Activated CD8-positive, alpha-beta T cell treated with anti-CD3 and anti-CD28 coated beads for 36 hours (primary cell): ENCODE data around the gene KSR2. TPM values are rescaled to one million over a fixed set of nuclear protein-coding genes. Genes with fewer than 3 reads are reported as not detected.

Experiments used
- ATAC-seq: fragments of 200-7000 bp; cut with Tn5 transposase; one replicate; pipeline ENCODE4 v1.10.0; 2021; ENCODE audit warnings: mild to moderate bottlenecking, moderate library complexity
- CTCF ChIA-PET: fragments of 350-600 bp; sonication (Branson Sonifier 250); formaldehyde crosslinking; loops from one replicate; lab custom pipeline; 2021; ENCODE audit warnings: antibody characterized with exemption; lab: Charles Lee
- POLR2A ChIA-PET: fragments of 350-600 bp; sonication (Branson Sonifier 250); formaldehyde crosslinking; loops from one replicate; lab custom pipeline; 2021; ENCODE audit warnings: antibody characterized with exemption; lab: Charles Lee
- DNase-seq: peaks from one replicate; pipeline ENCODE4 v3.0.0-alpha.2; 2020
- H3K27ac Mint-ChIP-seq: one replicate; pipeline ENCODE4 v1.8.0; 2021; ENCODE audit warnings: mild to moderate bottlenecking, mixed read lengths
- H3K27me3 Mint-ChIP-seq: one replicate; pipeline ENCODE4 v1.8.0; 2021; ENCODE audit warnings: mixed read lengths
- H3K36me3 Mint-ChIP-seq: one replicate; pipeline ENCODE4 v1.8.0; 2021; ENCODE audit warnings: low read depth, mixed read lengths
- H3K4me1 Mint-ChIP-seq: one replicate; pipeline ENCODE4 v1.8.0; 2021; ENCODE audit warnings: low read depth, mixed read lengths
- H3K4me3 Mint-ChIP-seq: one replicate; pipeline ENCODE4 v1.8.0; 2021; ENCODE audit warnings: mild to moderate bottlenecking, moderate library complexity, mixed read lengths
- H3K9me3 Mint-ChIP-seq: one replicate; pipeline ENCODE4 v1.8.0; 2021; ENCODE audit warnings: mixed read lengths
- CTCF ChIP-seq: fragments of 200-600 bp; IDR thresholded peaks from one replicate; pipeline ENCODE4 v1.8.0; 2022; ENCODE audit warnings: antibody characterized with exemption, mild to moderate bottlenecking
- intact Hi-C: fragments of 100-400 bp; cut with micrococcal nuclease; formaldehyde crosslinking; loops from one replicate; pipeline ENCODE4 v1.10.0; 2022
- total RNA-seq, 2 experiments: library from RNA; stranded (reverse); gene quantifications; one replicate each; pipeline ENCODE4 v1.2.3, GENCODE V29; 2021

The KSR2 gene
- total RNA-seq, 2 experiments from 2014 or later = 0.02 TPM; not detected in 1

- H3K27ac Mint-ChIP-seq = no peak overlapping the region
- intact Hi-C loops = no loop called here
- ATAC-seq (no peak), DNase-seq (no peak)
- H3K9me3 Mint-ChIP-seq = peaks cover 7% of the 10 kb centered on the region
- H3K4me3 Mint-ChIP-seq = peak overlapping the region; percentile 1
- CTCF ChIA-PET = no interaction called here
- no peak for TF ChIP-seq CTCF
- H3K4me1 Mint-ChIP-seq = peaks cover 8% of the 10 kb centered on the region
- H3K27me3 Mint-ChIP-seq = peaks cover 54% of the 10 kb centered on the region
- H3K36me3 Mint-ChIP-seq = peaks cover 3% of the 10 kb centered on the region
- POLR2A ChIA-PET = no interaction called here
Measured at GRCh38 chr12:117970334-117970733, 1.5 kb upstream of the KSR2 start.

GRCh38 chr12:117968151-117968789 lies 520 bp downstream of the KSR2 start:
- peaks cover 8% of the 10 kb centered on the region for H3K4me1 Mint-ChIP-seq
- ChIA-PET CTCF (no interaction called here), POLR2A (no interaction called here)
- no peak for TF ChIP-seq CTCF
- DNase-seq = no peak
- H3K27me3 Mint-ChIP-seq = peaks cover 61% of the 10 kb centered on the region
- H3K36me3 Mint-ChIP-seq = peaks cover 3% of the 10 kb centered on the region
- H3K27ac Mint-ChIP-seq = no peak overlapping the region
- H3K9me3 Mint-ChIP-seq = peaks cover 7% of the 10 kb centered on the region
- intact Hi-C loops = no loop called here
- H3K4me3 Mint-ChIP-seq = peak overlapping the region; percentile 76
- no peak for ATAC-seq

- POLR2A ChIA-PET = no interaction called here
- Mint-ChIP-seq H3K27ac (no peak overlapping the region), H3K36me3 (peaks cover 3% of the 10 kb centered on the region), H3K27me3 (peaks cover 61% of the 10 kb centered on the region), H3K4me3 (no peak overlapping the region), H3K9me3 (peaks cover 7% of the 10 kb centered on the region), H3K4me1 (peaks cover 8% of the 10 kb centered on the region)
- ATAC-seq (no peak), DNase-seq (no peak)
- CTCF ChIA-PET = no interaction called here
- TF ChIP-seq CTCF = no peak
- intact Hi-C loops = no loop called here
Measured at GRCh38 chr12:117967512-117967911, 1.3 kb downstream of the KSR2 start.

- intact Hi-C loops = no loop called here
- H3K27me3 Mint-ChIP-seq = peaks cover 62% of the 10 kb centered on the region
- H3K9me3 Mint-ChIP-seq = peaks cover 7% of the 10 kb centered on the region
- H3K4me3 Mint-ChIP-seq = no peak overlapping the region
- peaks cover 3% of the 10 kb centered on the region for H3K36me3 Mint-ChIP-seq
- CTCF ChIA-PET = no interaction called here
- no peak for TF ChIP-seq CTCF
- no peak for ATAC-seq
- POLR2A ChIA-PET = interaction anchor here (0.7 kb wide), 1 partner anchor 32 kb away, joined by 4 read pairs; no protein-coding TSS in a partner anchor
- H3K4me1 Mint-ChIP-seq = peaks cover 8% of the 10 kb centered on the region
- no peak overlapping the region for H3K27ac Mint-ChIP-seq
- DNase-seq = no peak
Measured at GRCh38 chr12:117967043-117967442, 1.7 kb downstream of the KSR2 start.

GRCh38 chr12:117966511-117966910 lies 2.3 kb downstream of the KSR2 start:
- H3K27ac Mint-ChIP-seq = no peak overlapping the region
- ATAC-seq = no peak
- H3K27me3 Mint-ChIP-seq = peaks cover 59% of the 10 kb centered on the region

More at GRCh38 chr12:117966511-117966910, 2.3 kb downstream of the KSR2 start:
- intact Hi-C loops = no loop called here
- Mint-ChIP-seq H3K4me1 (peaks cover 8% of the 10 kb centered on the region), H3K9me3 (peaks cover 4% of the 10 kb centered on the region), H3K36me3 (peaks cover 3% of the 10 kb centered on the region), H3K4me3 (no peak overlapping the region)
- CTCF ChIA-PET = no interaction called here
- DNase-seq = no peak
- POLR2A ChIA-PET = interaction anchor here (0.7 kb wide), 1 partner anchor 32 kb away, joined by 4 read pairs; no protein-coding TSS in a partner anchor
- no peak for TF ChIP-seq CTCF
